ENCODE results near the gene PRRT3. TPM values are rescaled to one million over a fixed set of nuclear protein-coding genes. Genes with fewer than 3 reads are reported as not detected.

Gene PRRT3
- polyA plus RNA-seq, 2 donors = 1.0 to 2.0 TPM

DNA sequence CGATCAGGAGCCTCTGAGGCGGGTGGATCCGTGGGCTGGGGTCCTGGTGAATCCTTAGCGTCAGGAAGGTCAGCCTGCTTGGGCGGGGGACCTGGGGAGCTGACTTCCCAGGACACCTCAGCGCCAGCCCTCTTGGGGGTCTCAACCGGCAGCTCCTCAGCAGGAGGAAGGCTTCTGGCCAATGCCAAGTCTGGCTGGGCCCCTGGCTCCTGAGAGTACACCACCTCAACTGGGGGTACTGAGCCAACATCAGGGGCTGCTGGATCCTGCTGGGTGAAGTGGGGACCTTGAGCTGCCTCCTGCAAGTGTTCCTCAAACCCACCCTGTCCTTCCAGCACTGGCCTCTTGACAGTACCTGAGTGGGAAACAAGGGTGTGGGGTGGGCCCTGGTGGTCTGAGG is 3.1 kb downstream of the PRRT3 start:
- Histone ChIP-seq H3K4me1 (ENCODE audit: control insufficient read depth in 2 of 2, insufficient read depth in 2 of 2, low read length in 1 of 2) (peaks cover 5 to 17% of the 10 kb centered on the region in 2 donors), H3K4me3 (ENCODE audit: low read depth in 1 of 2, low read length in 2 of 2) (no peak overlapping the region)

DNA sequence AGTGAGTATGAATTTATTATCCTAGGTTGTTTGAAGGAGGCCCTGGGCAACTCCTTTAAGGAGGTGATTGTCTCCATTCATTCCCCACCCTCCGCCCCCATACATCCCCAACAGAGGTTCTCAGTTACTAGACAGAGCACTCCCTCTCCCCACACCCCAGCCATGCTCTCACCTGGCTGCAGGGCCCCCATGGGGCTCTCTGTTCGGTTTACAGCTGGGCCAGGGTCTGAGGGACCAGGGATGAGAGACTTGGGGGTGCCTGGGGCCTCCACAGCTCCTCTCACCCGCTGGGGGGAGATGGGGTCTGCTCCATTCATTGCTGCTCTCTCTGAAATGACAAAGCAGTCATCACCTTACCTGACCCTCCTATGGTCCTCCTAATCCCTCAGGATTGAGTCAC is 3.6 kb downstream of the PRRT3 start:
- H3K4me3 ChIP-seq (ENCODE audit: low read depth in 1 of 2, low read length in 2 of 2) = no peak overlapping the region
- peaks cover 5 to 17% of the 10 kb centered on the region in 2 donors for H3K4me1 ChIP-seq (ENCODE audit: control insufficient read depth in 2 of 2, insufficient read depth in 2 of 2, low read length in 1 of 2)
- 81 to 88% methylated on average over 3 of the region's 3 CpGs for WGBS, 2 donors
- H3K9me3 ChIP-seq (ENCODE audit: control insufficient read depth in 2 of 2, insufficient read depth in 1 of 2, low read depth in 1 of 2, low read length in 1 of 2) = no peaks in the 10 kb centered on the region
- H3K36me3 ChIP-seq (ENCODE audit: control insufficient read depth in 2 of 2, insufficient read depth in 2 of 2, low read length in 1 of 2) = peaks cover 0 to 11% of the 10 kb centered on the region in 2 donors
- no peak overlapping the region for H3K27ac ChIP-seq (ENCODE audit: low read depth in 2 of 2, low read length in 1 of 2)
- H3K27me3 ChIP-seq (ENCODE audit: control insufficient read depth in 1 of 2, insufficient read depth in 2 of 2, low read length in 2 of 2) = no peaks in the 10 kb centered on the region

More for the DNA sequence above, 3.1 kb downstream of the PRRT3 start:
- H3K9me3 ChIP-seq (ENCODE audit: control insufficient read depth in 2 of 2, insufficient read depth in 1 of 2, low read depth in 1 of 2, low read length in 1 of 2) = no peaks in the 10 kb centered on the region
- H3K27me3 ChIP-seq (ENCODE audit: control insufficient read depth in 1 of 2, insufficient read depth in 2 of 2, low read length in 2 of 2) = no peaks in the 10 kb centered on the region
- H3K27ac ChIP-seq (ENCODE audit: low read depth in 2 of 2, low read length in 1 of 2) = no peak overlapping the region
- peaks cover 0 to 5% of the 10 kb centered on the region in 2 donors for H3K36me3 ChIP-seq (ENCODE audit: control insufficient read depth in 2 of 2, insufficient read depth in 2 of 2, low read length in 1 of 2)
- 95 to 96% methylated on average over 7 of the region's 7 CpGs for WGBS, 2 donors

DNA sequence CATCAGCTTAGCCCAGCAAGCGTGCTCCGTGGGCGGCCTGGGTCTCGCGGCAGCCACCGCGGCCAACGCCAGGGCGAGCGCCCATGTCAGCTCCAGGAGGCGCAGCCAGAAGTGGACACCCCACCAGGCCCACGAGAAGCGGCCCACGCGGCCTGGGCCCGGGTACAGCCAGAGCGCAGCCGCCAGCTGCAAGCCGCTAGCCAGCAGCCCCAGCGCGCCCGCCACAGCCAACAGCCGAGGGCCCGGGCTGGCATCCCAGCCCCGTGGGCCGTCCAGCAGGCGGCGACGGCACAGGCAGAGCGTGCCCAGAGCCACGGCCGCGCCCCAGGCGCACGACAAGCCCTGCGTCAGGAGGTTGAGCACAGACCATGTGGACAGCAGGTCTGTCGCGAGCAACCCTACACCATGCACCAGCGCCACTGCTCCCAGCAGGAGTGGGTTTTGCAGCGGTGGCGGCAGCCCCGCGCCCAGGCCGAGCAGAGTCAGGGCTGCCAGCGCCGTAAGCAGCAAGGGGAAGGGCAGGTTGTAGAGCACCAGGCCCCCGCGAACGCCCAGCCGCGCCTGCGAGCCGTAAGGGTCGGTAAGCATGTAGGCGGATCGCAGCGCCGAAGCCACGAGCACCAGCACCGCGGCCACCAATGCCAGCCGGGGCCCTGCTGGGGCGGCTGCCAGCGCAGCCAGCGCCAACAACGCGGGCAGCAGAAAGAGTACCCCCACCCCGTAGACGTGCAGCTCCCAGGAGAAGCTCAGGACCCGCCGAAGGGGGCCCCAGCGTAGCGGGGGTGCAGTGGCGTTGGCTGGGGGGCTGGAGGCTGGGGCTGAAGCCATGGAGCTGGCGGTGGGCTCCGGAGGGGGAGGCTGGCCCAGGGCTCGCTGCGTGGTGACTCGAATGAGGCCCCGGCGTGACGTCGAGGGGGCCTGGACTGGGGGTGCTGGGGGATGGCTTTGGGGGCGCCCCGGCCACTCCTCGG is 4.9 kb downstream of the PRRT3 start:
- Histone ChIP-seq H3K27me3 (ENCODE audit: control insufficient read depth in 1 of 2, insufficient read depth in 2 of 2, low read length in 2 of 2) (no peaks in the 10 kb centered on the region), H3K9me3 (ENCODE audit: control insufficient read depth in 2 of 2, insufficient read depth in 1 of 2, low read depth in 1 of 2, low read length in 1 of 2) (no peaks in the 10 kb centered on the region), H3K36me3 (ENCODE audit: control insufficient read depth in 2 of 2, insufficient read depth in 2 of 2, low read length in 1 of 2) (peaks cover 0 to 17% of the 10 kb centered on the region in 2 donors), H3K4me1 (ENCODE audit: control insufficient read depth in 2 of 2, insufficient read depth in 2 of 2, low read length in 1 of 2) (peaks cover 5 to 16% of the 10 kb centered on the region in 2 donors), H3K4me3 (ENCODE audit: low read depth in 1 of 2, low read length in 2 of 2) (peak overlapping the region; percentile 52 to 57), H3K27ac (ENCODE audit: low read depth in 2 of 2, low read length in 1 of 2) (peak overlapping the region; percentile 71 to 72)
- 31 to 32% methylated on average over 76 to 86 of the region's 86 CpGs for WGBS, 2 donors

DNA sequence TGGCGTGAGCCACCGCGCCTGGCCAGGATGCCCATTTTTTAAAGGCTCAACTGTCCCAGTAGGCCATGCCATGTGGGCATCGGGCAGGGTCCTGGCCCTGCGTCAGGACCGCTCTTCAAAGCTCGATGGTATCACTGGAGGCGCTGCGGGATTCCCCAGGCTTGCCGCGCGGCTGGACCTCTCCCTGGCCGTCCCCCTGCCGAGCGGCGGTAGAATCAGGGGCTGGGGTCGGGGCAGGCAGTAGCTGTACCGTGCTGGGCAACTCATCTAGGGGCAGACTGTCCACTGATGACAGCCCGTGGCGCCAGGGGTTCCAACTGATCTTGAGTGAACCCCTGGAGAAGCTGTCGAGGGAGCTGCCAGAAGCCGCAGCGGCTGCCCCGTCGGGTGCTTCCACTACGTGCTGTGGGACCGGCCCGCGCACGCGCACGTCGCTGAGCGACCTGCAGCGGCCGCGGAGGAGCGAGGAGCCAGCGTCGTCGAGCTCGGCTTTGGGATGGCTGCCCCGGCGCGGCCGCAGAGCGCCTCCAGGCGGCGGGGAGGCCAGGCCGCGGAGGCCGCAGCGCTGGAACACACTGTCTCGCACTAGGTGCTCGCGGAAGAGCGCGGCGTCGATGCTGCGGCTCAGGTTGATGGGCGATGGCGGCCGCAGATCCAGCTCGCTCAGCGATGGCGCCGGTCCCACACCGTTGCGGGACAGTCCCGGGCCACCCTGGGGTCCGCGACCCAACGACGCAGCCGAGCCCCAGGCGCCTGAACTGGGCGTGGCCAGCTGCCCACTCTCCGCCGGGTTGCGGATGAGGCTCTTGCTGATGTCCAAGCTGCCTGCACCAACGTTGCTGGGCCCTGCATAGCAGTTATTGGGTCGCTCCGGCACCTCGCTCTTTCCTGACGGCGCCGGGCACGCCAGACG is 5.8 kb downstream of the PRRT3 start:
- peaks cover 0 to 17% of the 10 kb centered on the region in 2 donors for H3K36me3 ChIP-seq (ENCODE audit: control insufficient read depth in 2 of 2, insufficient read depth in 2 of 2, low read length in 1 of 2)
- peak overlapping the region; percentile 71 to 72 for H3K27ac ChIP-seq (ENCODE audit: low read depth in 2 of 2, low read length in 1 of 2)
- H3K27me3 ChIP-seq (ENCODE audit: control insufficient read depth in 1 of 2, insufficient read depth in 2 of 2, low read length in 2 of 2) = no peaks in the 10 kb centered on the region
- no peaks in the 10 kb centered on the region for H3K9me3 ChIP-seq (ENCODE audit: control insufficient read depth in 2 of 2, insufficient read depth in 1 of 2, low read depth in 1 of 2, low read length in 1 of 2)
- 9 to 10% methylated on average over 90 of the region's 90 CpGs for WGBS, 2 donors
- peaks cover 0 to 10% of the 10 kb centered on the region in 2 donors for H3K4me1 ChIP-seq (ENCODE audit: control insufficient read depth in 2 of 2, insufficient read depth in 2 of 2, low read length in 1 of 2)
- H3K4me3 ChIP-seq (ENCODE audit: low read depth in 1 of 2, low read length in 2 of 2) = peak overlapping the region; percentile 52 to 57

DNA sequence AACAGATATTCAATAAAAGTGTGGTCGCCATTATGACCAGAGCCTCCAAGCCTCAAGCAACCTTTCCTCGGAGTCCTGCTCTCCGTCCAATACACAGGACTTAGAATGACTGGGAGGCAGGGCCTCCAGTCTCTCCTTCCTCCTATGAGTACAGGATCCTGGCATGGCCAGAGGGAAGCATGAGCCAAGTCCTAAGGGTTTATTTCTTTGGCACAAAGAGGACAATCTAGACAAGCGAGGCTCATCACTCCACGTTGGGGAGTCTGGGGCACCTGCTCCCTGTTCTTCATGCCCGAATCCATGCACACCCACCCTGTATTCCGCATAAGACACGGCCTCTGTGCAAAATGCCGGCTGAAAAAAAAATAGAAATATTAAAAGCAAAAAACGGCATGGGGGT is 6.8 kb downstream of the PRRT3 start:
- H3K4me3 ChIP-seq (ENCODE audit: low read depth in 1 of 2, low read length in 2 of 2) = no peak overlapping the region
- no peaks in the 10 kb centered on the region for H3K27me3 ChIP-seq (ENCODE audit: control insufficient read depth in 1 of 2, insufficient read depth in 2 of 2, low read length in 2 of 2)
- 74 to 75% methylated on average over 10 of the region's 10 CpGs for WGBS, 2 donors
- H3K4me1 ChIP-seq (ENCODE audit: control insufficient read depth in 2 of 2, insufficient read depth in 2 of 2, low read length in 1 of 2) = peaks cover 0 to 10% of the 10 kb centered on the region in 2 donors
- no peaks in the 10 kb centered on the region for H3K9me3 ChIP-seq (ENCODE audit: control insufficient read depth in 2 of 2, insufficient read depth in 1 of 2, low read depth in 1 of 2, low read length in 1 of 2)
- no peak overlapping the region for H3K27ac ChIP-seq (ENCODE audit: low read depth in 2 of 2, low read length in 1 of 2)
- H3K36me3 ChIP-seq (ENCODE audit: control insufficient read depth in 2 of 2, insufficient read depth in 2 of 2, low read length in 1 of 2) = peaks cover 0 to 23% of the 10 kb centered on the region in 2 donors

DNA sequence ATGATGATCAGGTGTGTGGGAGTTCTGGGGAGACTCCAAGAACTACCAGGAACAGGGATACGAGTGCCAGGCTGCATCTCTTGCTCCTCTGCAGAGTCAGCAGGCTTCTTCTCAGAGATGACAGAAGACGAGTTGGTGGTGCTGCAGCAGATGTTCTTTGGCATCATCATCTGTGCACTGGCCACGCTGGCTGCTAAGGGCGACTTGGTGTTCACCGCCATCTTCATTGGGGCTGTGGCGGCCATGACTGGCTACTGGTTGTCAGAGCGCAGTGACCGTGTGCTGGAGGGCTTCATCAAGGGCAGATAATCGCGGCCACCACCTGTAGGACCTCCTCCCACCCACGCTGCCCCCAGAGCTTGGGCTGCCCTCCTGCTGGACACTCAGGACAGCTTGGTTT is 7.9 kb downstream of the PRRT3 start:
- H3K4me3 ChIP-seq (ENCODE audit: low read depth in 1 of 2, low read length in 2 of 2) = no peak overlapping the region
- no peaks in the 10 kb centered on the region for H3K9me3 ChIP-seq (ENCODE audit: control insufficient read depth in 2 of 2, insufficient read depth in 1 of 2, low read depth in 1 of 2, low read length in 1 of 2)
- no peak overlapping the region for H3K27ac ChIP-seq (ENCODE audit: low read depth in 2 of 2, low read length in 1 of 2)
- H3K36me3 ChIP-seq (ENCODE audit: control insufficient read depth in 2 of 2, insufficient read depth in 2 of 2, low read length in 1 of 2) = peaks cover 0 to 21% of the 10 kb centered on the region in 2 donors
- 88 to 89% methylated on average over 11 of the region's 11 CpGs for WGBS, 2 donors
- peaks cover 0 to 10% of the 10 kb centered on the region in 2 donors for H3K4me1 ChIP-seq (ENCODE audit: control insufficient read depth in 2 of 2, insufficient read depth in 2 of 2, low read length in 1 of 2)
- H3K27me3 ChIP-seq (ENCODE audit: control insufficient read depth in 1 of 2, insufficient read depth in 2 of 2, low read length in 2 of 2) = no peaks in the 10 kb centered on the region

DNA sequence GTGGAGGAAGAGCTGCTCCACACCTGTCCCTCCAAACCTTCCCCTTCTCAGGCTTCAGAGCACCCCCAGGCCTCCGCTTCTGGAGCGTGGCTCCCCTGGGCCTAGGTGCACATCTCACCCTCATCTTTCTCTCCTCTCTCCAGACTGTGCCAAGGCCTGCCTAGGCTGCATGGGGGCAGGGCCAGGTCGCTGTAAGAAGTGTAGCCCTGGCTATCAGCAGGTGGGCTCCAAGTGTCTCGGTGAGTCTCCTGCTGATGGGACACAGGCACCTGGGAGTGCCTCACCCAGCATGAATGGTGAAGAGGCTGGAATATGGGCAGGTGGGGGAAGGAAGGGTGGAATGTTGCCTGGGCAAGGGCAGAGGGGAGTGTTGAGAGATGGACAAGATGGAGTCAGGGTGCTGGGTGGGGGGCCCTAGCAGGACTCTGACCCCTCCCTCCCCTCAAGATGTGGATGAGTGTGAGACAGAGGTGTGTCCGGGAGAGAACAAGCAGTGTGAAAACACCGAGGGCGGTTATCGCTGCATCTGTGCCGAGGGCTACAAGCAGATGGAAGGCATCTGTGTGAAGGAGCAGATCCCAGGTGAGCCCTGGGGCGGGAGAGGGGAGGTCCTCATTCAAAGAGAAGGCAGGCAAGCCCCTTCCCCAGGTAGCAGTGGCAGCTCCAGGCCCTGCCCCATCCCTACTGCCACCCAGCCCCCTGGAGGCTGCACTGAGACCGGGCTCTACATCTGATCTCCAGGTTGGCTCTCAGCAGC is 9.1 kb downstream of the PRRT3 start:
- no peak overlapping the region for H3K4me3 ChIP-seq (ENCODE audit: low read depth in 1 of 2, low read length in 2 of 2)
- WGBS, 2 donors = 85 to 88% methylated on average over 10 to 11 of the region's 11 CpGs
- no peaks in the 10 kb centered on the region for H3K27me3 ChIP-seq (ENCODE audit: control insufficient read depth in 1 of 2, insufficient read depth in 2 of 2, low read length in 2 of 2)
- H3K36me3 ChIP-seq (ENCODE audit: control insufficient read depth in 2 of 2, insufficient read depth in 2 of 2, low read length in 1 of 2) = peaks cover 0 to 21% of the 10 kb centered on the region in 2 donors
- H3K27ac ChIP-seq (ENCODE audit: low read depth in 2 of 2, low read length in 1 of 2) = no peak overlapping the region
- H3K9me3 ChIP-seq (ENCODE audit: control insufficient read depth in 2 of 2, insufficient read depth in 1 of 2, low read depth in 1 of 2, low read length in 1 of 2) = no peaks in the 10 kb centered on the region
- peaks cover 0 to 10% of the 10 kb centered on the region in 2 donors for H3K4me1 ChIP-seq (ENCODE audit: control insufficient read depth in 2 of 2, insufficient read depth in 2 of 2, low read length in 1 of 2)

DNA sequence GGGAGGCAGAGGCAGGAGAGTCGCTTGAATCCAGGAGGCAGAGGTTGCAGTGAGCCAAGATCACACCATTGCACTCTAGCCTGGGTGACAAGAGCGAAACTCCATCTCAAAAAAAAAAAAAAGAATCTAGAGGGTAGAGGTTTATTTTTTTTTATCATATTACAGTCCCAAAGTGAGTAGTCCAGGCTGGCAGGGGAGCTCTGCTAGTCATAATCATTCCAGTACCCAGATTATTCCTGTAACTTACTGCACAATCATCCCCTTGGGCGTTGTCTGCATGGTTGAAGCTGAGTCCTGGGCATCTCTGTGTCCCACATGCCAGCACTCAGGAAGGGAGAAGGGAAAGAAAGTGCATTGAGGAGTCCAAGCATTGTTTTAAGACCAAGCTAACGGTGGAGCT is 10.0 kb downstream of the PRRT3 start:
- Histone ChIP-seq H3K27me3 (ENCODE audit: control insufficient read depth in 1 of 2, insufficient read depth in 2 of 2, low read length in 2 of 2) (no peaks in the 10 kb centered on the region), H3K4me1 (ENCODE audit: control insufficient read depth in 2 of 2, insufficient read depth in 2 of 2, low read length in 1 of 2) (peaks cover 0 to 8% of the 10 kb centered on the region in 2 donors), H3K4me3 (ENCODE audit: low read depth in 1 of 2, low read length in 2 of 2) (no peak overlapping the region), H3K27ac (ENCODE audit: low read depth in 2 of 2, low read length in 1 of 2) (no peak overlapping the region), H3K36me3 (ENCODE audit: control insufficient read depth in 2 of 2, insufficient read depth in 2 of 2, low read length in 1 of 2) (peaks cover 0 to 29% of the 10 kb centered on the region in 2 donors), H3K9me3 (ENCODE audit: control insufficient read depth in 2 of 2, insufficient read depth in 1 of 2, low read depth in 1 of 2, low read length in 1 of 2) (no peaks in the 10 kb centered on the region)
- 82 to 86% methylated on average over 4 of the region's 4 CpGs for WGBS, 2 donors

DNA sequence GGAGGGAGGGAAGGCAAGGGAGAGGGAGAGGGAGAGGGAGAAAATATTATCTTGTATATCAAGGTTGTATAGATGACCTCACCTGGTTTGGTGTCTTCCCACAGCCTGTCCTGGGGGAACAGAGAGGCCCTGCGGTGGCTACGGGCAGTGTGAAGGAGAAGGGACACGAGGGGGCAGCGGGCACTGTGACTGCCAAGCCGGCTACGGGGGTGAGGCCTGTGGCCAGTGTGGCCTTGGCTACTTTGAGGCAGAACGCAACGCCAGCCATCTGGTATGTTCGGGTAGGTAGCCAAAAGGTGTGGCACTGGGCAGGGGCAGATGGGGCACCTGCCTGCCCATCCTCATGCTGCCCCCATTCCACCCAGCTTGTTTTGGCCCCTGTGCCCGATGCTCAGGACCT is 11.5 kb downstream of the PRRT3 start:
- Histone ChIP-seq H3K9me3 (ENCODE audit: control insufficient read depth in 2 of 2, insufficient read depth in 1 of 2, low read depth in 1 of 2, low read length in 1 of 2) (no peaks in the 10 kb centered on the region), H3K27ac (ENCODE audit: low read depth in 2 of 2, low read length in 1 of 2) (no peak overlapping the region), H3K4me1 (ENCODE audit: control insufficient read depth in 2 of 2, insufficient read depth in 2 of 2, low read length in 1 of 2) (no peaks in the 10 kb centered on the region), H3K4me3 (ENCODE audit: low read depth in 1 of 2, low read length in 2 of 2) (no peak overlapping the region), H3K27me3 (ENCODE audit: control insufficient read depth in 1 of 2, insufficient read depth in 2 of 2, low read length in 2 of 2) (no peaks in the 10 kb centered on the region), H3K36me3 (ENCODE audit: control insufficient read depth in 2 of 2, insufficient read depth in 2 of 2, low read length in 1 of 2) (peaks cover 0 to 29% of the 10 kb centered on the region in 2 donors)
- WGBS, 2 donors = 96% methylated on average over 10 of the region's 10 CpGs

All from esophagus (tissue), 2 donors.